H7 (cell line): ENCODE results near the gene CDK19. TPM values are rescaled to one million over a fixed set of nuclear protein-coding genes. Genes with fewer than 3 reads are reported as not detected.

Experiments used
- DNase-seq: peaks from one replicate; pipeline ENCODE4 v3.0.0; 2012
- H3K27me3 ChIP-seq: 2 replicates; pipeline ENCODE4 v1.6.0; 2011; ENCODE audit warnings: mild to moderate bottlenecking, low read length; ENCODE audit not compliant: control insufficient read depth, insufficient read depth
- H3K36me3 ChIP-seq: replicated peaks from 2 replicates; pipeline ENCODE4 v1.5.1; 2011; ENCODE audit warnings: low read length; ENCODE audit not compliant: control insufficient read depth, insufficient read depth
- H3K4me3 ChIP-seq: 2 replicates; pipeline ENCODE4 v1.5.1; 2011; ENCODE audit warnings: low read depth, mild to moderate bottlenecking, control low read depth, low read length, moderate library complexity; ENCODE audit not compliant: insufficient read depth
- total RNA-seq: library from RNA; depleted of rRNA; stranded (reverse); fragments of >200 nt; shearing (Covaris generic); gene quantifications from 2 replicates; pipeline ENCODE4 v1.2.3, GENCODE V29; 2014

Gene CDK19
- total RNA-seq, 1 experiment from 2014 or later: 2.3 TPM

DNA sequence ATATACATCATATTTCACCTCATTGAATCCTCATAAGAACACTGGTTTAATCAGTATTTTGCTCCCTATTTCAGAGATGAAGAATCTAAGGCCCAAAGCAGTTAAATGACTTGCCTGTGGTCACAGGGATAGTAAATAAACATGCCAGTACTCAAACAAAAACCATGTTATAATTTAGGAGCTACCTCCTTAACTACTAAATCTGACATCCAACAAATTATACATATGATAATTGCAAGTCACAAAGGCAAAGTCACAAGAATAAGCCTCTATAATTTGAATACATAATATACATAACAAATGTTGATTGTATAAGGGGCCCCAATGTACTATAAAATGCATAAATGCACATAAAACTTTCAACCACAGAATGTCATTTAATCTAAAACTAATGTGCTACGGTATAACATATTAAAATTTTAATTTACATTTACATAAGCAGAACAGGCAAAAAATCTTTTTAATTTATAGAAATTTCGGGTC lies 181.5 kb downstream of the CDK19 start:
- Histone ChIP-seq H3K36me3 (no peaks in the 10 kb centered on the region), H3K27me3 (no peaks in the 10 kb centered on the region), H3K4me3 (no peak overlapping the region)
- DNase-seq: no peak

DNA sequence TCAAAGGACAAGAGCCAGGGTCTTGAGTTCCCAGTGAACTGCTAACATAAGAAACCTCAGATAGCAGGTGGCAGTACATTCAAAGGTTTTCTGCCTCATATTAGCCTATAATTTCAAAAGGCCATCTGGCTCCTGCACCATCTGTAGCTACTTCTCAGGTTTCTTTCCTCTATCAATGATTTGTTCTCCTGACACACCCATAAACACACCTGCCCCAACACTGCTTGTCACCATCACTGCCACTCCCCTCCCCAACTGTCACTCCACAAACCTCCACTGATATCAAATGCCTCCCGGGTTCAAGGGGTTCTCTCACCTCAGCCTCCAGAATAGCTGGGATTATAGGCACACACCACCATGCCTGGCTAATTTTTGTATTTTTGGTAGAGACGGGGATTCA lies 186.1 kb downstream of the CDK19 start:
- Histone ChIP-seq H3K27me3 (no peaks in the 10 kb centered on the region), H3K4me3 (no peak overlapping the region), H3K36me3 (no peaks in the 10 kb centered on the region)
- no peak for DNase-seq

GRCh38 chr6:110628330-110628729 lies 186.9 kb downstream of the CDK19 start:
- Histone ChIP-seq H3K36me3 (no peaks in the 10 kb centered on the region), H3K4me3 (no peak overlapping the region), H3K27me3 (no peaks in the 10 kb centered on the region)
- DNase-seq: no peak

- no peak for DNase-seq
Observed at GRCh38 chr6:110626442-110626841, 188.8 kb downstream of the CDK19 start.

GRCh38 chr6:110625883-110626282 lies 189.4 kb downstream of the CDK19 start:
- no peak for DNase-seq
- Histone ChIP-seq H3K36me3 (no peaks in the 10 kb centered on the region), H3K4me3 (no peak overlapping the region), H3K27me3 (no peaks in the 10 kb centered on the region)

More at GRCh38 chr6:110626442-110626841, 188.8 kb downstream of the CDK19 start:
- Histone ChIP-seq H3K4me3 (no peak overlapping the region), H3K36me3 (no peaks in the 10 kb centered on the region), H3K27me3 (no peaks in the 10 kb centered on the region)

- H3K36me3 ChIP-seq: no peaks in the 10 kb centered on the region
- no peak overlapping the region for H3K4me3 ChIP-seq
- H3K27me3 ChIP-seq: no peaks in the 10 kb centered on the region
- no peak for DNase-seq
Observed at GRCh38 chr6:110622912-110623578, 192.2 kb downstream of the CDK19 start.

DNA sequence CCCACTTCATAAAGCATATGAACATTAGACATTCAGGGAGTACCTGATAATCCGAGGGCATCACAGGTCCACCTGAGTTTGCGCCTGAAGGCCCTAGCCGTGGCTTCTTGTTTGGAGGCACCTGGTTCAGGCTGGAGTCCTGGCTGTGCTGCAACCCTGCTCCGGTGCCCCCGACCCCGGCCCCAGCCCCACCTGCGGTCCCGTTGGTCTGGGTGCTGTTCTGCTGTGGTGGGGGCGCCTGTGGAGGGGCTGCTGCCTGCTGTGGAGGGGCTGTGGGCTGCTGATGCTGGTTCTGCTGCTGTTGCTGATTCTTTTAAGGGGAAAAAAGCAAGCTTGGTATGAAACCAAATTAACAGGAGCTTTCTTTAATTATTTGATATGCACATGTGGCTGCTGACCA lies 194.2 kb downstream of the CDK19 start:
- no peak overlapping the region for H3K4me3 ChIP-seq
- DNase-seq: no peak

GRCh38 chr6:110620065-110620464 lies 195.2 kb downstream of the CDK19 start:
- no peak for DNase-seq
- Histone ChIP-seq H3K36me3 (no peaks in the 10 kb centered on the region), H3K4me3 (no peak overlapping the region), H3K27me3 (no peaks in the 10 kb centered on the region)

More for the DNA sequence above, 194.2 kb downstream of the CDK19 start:
- Histone ChIP-seq H3K27me3 (no peaks in the 10 kb centered on the region), H3K36me3 (no peaks in the 10 kb centered on the region)

- no peak for DNase-seq
- no peak overlapping the region for H3K4me3 ChIP-seq
- no peaks in the 10 kb centered on the region for H3K36me3 ChIP-seq
- no peaks in the 10 kb centered on the region for H3K27me3 ChIP-seq
Observed at GRCh38 chr6:110619275-110619908, 195.9 kb downstream of the CDK19 start.

DNA sequence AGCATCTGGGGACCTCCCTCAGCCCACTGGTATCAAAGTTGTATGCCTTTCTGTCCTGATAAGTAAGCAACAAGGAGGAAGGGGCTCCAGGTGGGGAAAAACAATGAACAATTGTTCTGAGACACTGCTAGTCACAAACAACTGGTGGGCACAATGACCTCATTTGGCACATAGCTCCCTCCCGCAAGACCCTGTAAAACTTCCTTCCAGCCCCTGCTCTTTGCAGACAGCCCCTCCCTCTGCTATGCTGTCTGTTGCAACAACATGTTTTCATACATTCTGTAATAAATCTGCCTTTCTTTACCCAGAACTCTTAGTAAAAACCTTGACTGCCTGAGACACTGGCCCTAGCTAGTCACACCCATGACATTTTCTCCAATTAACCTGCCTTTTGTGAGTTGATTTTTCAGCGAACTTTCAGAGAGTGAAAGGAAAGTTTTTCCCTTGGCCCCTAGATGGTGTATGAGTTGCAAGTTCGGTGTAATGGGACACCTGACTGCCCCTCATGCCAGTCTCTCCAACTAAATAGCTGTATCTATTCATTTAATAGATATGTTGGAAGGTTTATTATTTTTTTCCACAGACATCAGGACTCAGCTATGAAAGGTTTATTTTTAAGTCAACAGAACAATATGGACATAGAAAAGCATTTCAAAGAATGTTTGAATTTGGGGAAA lies 196.5 kb downstream of the CDK19 start:
- no peak overlapping the region for H3K4me3 ChIP-seq
- DNase-seq: peak; percentile 40
- H3K27me3 ChIP-seq: no peaks in the 10 kb centered on the region
- H3K36me3 ChIP-seq: no peaks in the 10 kb centered on the region

- Histone ChIP-seq H3K36me3 (no peaks in the 10 kb centered on the region), H3K27me3 (no peaks in the 10 kb centered on the region), H3K4me3 (no peak overlapping the region)
- no peak for DNase-seq
Observed at GRCh38 chr6:110617057-110617456, 198.2 kb downstream of the CDK19 start.

GRCh38 chr6:110615722-110616121 lies 199.5 kb downstream of the CDK19 start:
- H3K4me3 ChIP-seq: no peak overlapping the region

DNA sequence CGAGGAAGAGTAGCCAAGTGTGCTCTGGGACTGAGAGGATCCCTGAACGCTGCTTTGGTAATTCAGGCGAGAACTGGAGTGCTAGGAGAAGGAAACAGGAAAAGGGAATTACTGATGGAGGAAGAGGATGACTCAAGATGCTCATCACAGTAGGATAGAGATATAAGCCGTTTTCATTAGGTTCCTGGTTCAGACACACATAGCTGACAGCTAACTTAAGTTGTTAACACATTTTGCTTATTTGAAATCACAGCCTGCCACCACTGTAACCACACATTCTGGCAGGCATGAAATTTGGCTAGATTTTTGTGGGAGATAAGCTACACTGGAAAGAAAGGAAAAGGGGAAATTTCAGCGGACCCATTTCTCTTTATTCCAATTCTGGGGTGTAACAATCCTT lies 200.7 kb downstream of the CDK19 start:
- no peak for DNase-seq
- Histone ChIP-seq H3K27me3 (no peaks in the 10 kb centered on the region), H3K36me3 (no peaks in the 10 kb centered on the region), H3K4me3 (no peak overlapping the region)

More at GRCh38 chr6:110615722-110616121, 199.5 kb downstream of the CDK19 start:
- Histone ChIP-seq H3K27me3 (no peaks in the 10 kb centered on the region), H3K36me3 (no peaks in the 10 kb centered on the region)
- DNase-seq: no peak

DNA sequence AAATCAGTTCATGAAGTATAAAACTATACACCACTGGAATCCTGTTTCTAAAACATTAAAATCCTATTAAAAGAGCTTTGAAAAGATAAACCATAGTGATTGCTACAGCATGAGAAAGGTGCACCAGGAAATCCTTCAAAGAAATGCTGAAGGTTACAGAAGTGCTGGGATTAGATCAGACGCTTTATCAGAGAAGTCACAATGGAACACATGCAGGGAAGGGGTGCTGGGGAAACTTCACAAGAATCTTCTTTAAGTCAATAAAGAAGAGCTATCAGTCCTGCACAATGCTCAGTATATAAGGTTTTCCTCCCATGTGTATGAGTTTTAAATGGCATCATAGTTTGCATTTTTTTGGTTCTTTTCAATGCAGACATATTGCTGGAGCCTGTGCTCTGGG lies 201.2 kb downstream of the CDK19 start:
- Histone ChIP-seq H3K36me3 (no peaks in the 10 kb centered on the region), H3K27me3 (no peaks in the 10 kb centered on the region), H3K4me3 (no peak overlapping the region)
- no peak for DNase-seq

GRCh38 chr6:110613356-110613755 lies 201.9 kb downstream of the CDK19 start:
- DNase-seq: no peak
- no peak overlapping the region for H3K4me3 ChIP-seq
- no peaks in the 10 kb centered on the region for H3K27me3 ChIP-seq
- no peaks in the 10 kb centered on the region for H3K36me3 ChIP-seq
